Adrenal gland (tissue), 12 donors: ENCODE results near the gene USF1. TPM values are rescaled to one million over a fixed set of nuclear protein-coding genes. Genes with fewer than 3 reads are reported as not detected.

Source experiments
- DNase-seq, 7 donors: peaks; one replicate each; pipeline ENCODE4 v3.0.0-alpha.2; 2019 to 2020
- H3K27ac ChIP-seq, 5 donors: fragments of 200-600 bp; sonication (generic) in 4 of 5; 1 replicate in 3 of 5; 2 replicates in 2 of 5; pipeline versions ENCODE4 v1.5.1 to v1.8.0; 2016 to 2020; ENCODE audit warnings: mild to moderate bottlenecking in 1 of 5
- H3K27me3 ChIP-seq: fragments of 200-600 bp; 2 replicates; pipeline ENCODE4 v1.8.0; 2021
- H3K36me3 ChIP-seq, 2 donors: fragments of 200-600 bp; replicated peaks in 1 of 2; 1 replicate in 1 of 2; 2 replicates in 1 of 2; pipeline versions ENCODE4 v1.5.1 to v1.8.0; 2018 to 2022
- H3K4me1 ChIP-seq, 2 donors: fragments of 200-600 bp; replicated peaks in 1 of 2; 1 replicate in 1 of 2; 2 replicates in 1 of 2; pipeline versions ENCODE4 v1.5.1 to v1.8.0; 2018 to 2021
- H3K4me3 ChIP-seq, 4 donors: fragments of 200-600 bp; sonication (generic) in 3 of 4; one replicate each; pipeline ENCODE4 v1.5.1; 2016 to 2018
- H3K9me3 ChIP-seq, 3 donors: fragments of 200-600 bp; sonication (generic) in 1 of 3; replicated peaks in 1 of 3; 1 replicate in 2 of 3; 2 replicates in 1 of 3; pipeline versions ENCODE4 v1.5.1 to v1.8.0; 2016 to 2021
- POLR2A ChIP-seq, 2 donors: fragments of 450-650 bp; IDR thresholded peaks; one replicate each; pipeline ENCODE4 v1.6.1; 2017; ENCODE audit warnings: antibody characterized with exemption in 2 of 2, mild to moderate bottlenecking in 2 of 2, moderate library complexity in 1 of 2
- WGBS, 4 donors: extraction: QIAGEN DNeasy Blood & Tissue Kit in 2 of 4; methylation state at CpG; one replicate each; pipeline versions ENCODE4 v1.1.5 to v1.1.7; 2013 to 2017; 5-methylcytosine and 5-hydroxymethylcytosine counted together
- intact Hi-C, 2 donors: fragments of 100-400 bp; cut with DNase I; formaldehyde crosslinking; loops; one replicate each; pipeline versions ENCODE4 v1.14.1 to v1.15.0; 2022 to 2023
- polyA plus RNA-seq, 3 donors: library from polyadenylated mRNA; stranded (reverse); fragments of 200-250 nt in 2 of 3; fragments of 350-450 nt in 1 of 3; fragmentation: Illumina TruSeq in 1 of 3; extraction: RNeasy Lipid Tissue Mini Kit (QIAGEN cat#74804) in 1 of 3; gene quantifications; one replicate each; pipeline ENCODE4 v1.2.3, GENCODE V29; 2013 to 2014
- total RNA-seq, 9 donors: library from RNA; depleted of rRNA in 4 of 9; stranded (reverse); fragments of >200 nt in 4 of 9; fragments of 120-200 nt in 1 of 9; fragmentation: NEBNext Ultra II Directional in 1 of 9; extraction: Animal tissue kit (Norgen Biotek cat#: 25700) in 1 of 9; gene quantifications; one replicate each; pipeline versions ENCODE4 v1.1.0 to v1.2.4, GENCODE V29; 2013 to 2023
- TF ChIP-seq, protein P1 (sequence below), 6 experiments: fragments of 450-650 bp in 4 of 6; fragments of 200-600 bp in 2 of 6; sonication (generic) in 1 of 6; IDR thresholded peaks; 1 replicate in 5 of 6; 2 replicates in 1 of 6; pipeline versions ENCODE4 v1.5.1 to v1.8.0; 2016 to 2021; ENCODE audit warnings: antibody characterized with exemption in 6 of 6, mild to moderate bottlenecking in 2 of 6, moderate library complexity in 1 of 6
- donor health status: healthy with polysubstance abuse.
- donor health status: Bipolar disorder and iron deficiency.
- donor health status: DM: yes; HTN: yes; CAD: no.
- donor health status: DM: no; HTN: no; CAD: no.
- donor health status: DM: no; HTN: no; CAD: no.
- donor health status: DM: yes; HTN: yes; CAD: no.

USF1 gene
- total and polyA plus RNA-seq, 12 donors, result 41.3 to 153 (median 63.7) TPM

- peaks cover 8 to 13% of the 10 kb centered on the region in 2 donors for H3K4me1 ChIP-seq
- peak overlapping the region in 1 of 5 donors; percentile 67 for H3K27ac ChIP-seq
- H3K9me3 ChIP-seq, result no peaks in the 10 kb centered on the region
- intact Hi-C loops, result no loop called here
- H3K36me3 ChIP-seq, result peaks cover 0 to 44% of the 10 kb centered on the region in 2 donors
- peak overlapping the region in 3 of 4 donors; percentile 30 to 73 (median 69) for H3K4me3 ChIP-seq
- H3K27me3 ChIP-seq, result no peaks in the 10 kb centered on the region
- no peak for DNase-seq
- WGBS, 4 donors, result 3 to 17% (median 11%) methylated on average over 3 of the region's 3 CpGs
- TF ChIP-seq, protein P1, sequence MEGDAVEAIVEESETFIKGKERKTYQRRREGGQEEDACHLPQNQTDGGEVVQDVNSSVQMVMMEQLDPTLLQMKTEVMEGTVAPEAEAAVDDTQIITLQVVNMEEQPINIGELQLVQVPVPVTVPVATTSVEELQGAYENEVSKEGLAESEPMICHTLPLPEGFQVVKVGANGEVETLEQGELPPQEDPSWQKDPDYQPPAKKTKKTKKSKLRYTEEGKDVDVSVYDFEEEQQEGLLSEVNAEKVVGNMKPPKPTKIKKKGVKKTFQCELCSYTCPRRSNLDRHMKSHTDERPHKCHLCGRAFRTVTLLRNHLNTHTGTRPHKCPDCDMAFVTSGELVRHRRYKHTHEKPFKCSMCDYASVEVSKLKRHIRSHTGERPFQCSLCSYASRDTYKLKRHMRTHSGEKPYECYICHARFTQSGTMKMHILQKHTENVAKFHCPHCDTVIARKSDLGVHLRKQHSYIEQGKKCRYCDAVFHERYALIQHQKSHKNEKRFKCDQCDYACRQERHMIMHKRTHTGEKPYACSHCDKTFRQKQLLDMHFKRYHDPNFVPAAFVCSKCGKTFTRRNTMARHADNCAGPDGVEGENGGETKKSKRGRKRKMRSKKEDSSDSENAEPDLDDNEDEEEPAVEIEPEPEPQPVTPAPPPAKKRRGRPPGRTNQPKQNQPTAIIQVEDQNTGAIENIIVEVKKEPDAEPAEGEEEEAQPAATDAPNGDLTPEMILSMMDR (IDR thresholded peaks at IDR 0.05), result no peak
- TF ChIP-seq POLR2A (IDR thresholded peaks at IDR 0.05), result no peak
Measured at GRCh38 chr1:161039154-161039545, 6.6 kb downstream of the USF1 start.

DNA sequence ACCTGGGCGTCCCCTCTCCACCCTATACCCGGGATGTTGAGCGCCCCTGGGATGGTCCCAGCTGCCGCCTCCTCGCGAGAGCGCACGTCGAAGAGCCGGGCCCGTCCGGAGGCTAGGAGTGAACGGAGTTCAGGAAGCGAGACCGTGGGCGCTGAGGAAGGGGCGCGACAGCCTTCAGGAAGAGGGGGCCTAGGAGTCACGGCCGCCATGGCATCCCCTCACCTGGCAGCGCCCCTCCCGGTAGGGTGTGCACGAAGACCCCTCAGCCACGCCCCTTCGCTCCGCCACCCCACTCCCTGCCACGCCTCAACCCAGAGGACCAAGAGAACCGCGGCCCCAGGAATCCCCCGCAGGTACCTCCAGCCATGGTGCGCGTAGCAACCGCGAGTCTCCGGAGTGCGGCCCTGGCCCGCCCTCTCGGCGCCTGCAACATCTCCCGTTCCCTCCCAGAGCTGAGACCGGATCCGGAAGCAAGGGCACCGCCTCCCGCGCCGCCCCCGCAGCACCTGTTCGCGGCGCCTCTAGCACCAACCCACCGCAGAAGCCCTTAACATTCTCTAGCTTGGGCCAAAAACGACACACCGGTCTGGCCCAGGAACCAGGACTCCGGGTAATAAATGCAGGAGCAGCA lies 7.1 kb downstream of the USF1 start, which contains the start of gene TSTD1:
TSTD1 (minus strand) TSS at position 442 of the 631 bp plus-strand sequence; CDS start at position 367, 75 bp downstream.
- peak within 1 kb of the TSS in 1 of 5 donors; percentile 67 for H3K27ac ChIP-seq
- H3K4me1 ChIP-seq, result peaks cover 4 to 8% of the 10 kb centered on the region in 2 donors
- no peaks in the 10 kb centered on the region for H3K27me3 ChIP-seq
- peak in 1 of 2 donors; percentile 42 for TF ChIP-seq POLR2A (IDR thresholded peaks at IDR 0.05)
- TF ChIP-seq, protein P1 (IDR thresholded peaks at IDR 0.05), result no peak
- intact Hi-C loops, result no loop called here
- 17 to 40% (median 31%) methylated on average over 24 to 54 of the region's 54 CpGs for WGBS, 4 donors
- peak; percentile 58 to 78 (median 68) for DNase-seq
- H3K9me3 ChIP-seq, result no peaks in the 10 kb centered on the region
- peaks cover 0 to 44% of the 10 kb centered on the region in 2 donors for H3K36me3 ChIP-seq
- H3K4me3 ChIP-seq, result peak within 1 kb of the TSS; percentile 21 to 73 (median 50)

- intact Hi-C loops, result no loop called here
- peak overlapping the region; percentile 21 to 73 (median 50) for H3K4me3 ChIP-seq
Measured at GRCh38 chr1:161037661-161038522, 7.9 kb downstream of the USF1 start.

More at GRCh38 chr1:161037661-161038522, 7.9 kb downstream of the USF1 start:
- TF ChIP-seq, protein P1 (IDR thresholded peaks at IDR 0.05), result no peak
- no peak for TF ChIP-seq POLR2A (IDR thresholded peaks at IDR 0.05)
- peaks cover 0 to 37% of the 10 kb centered on the region in 2 donors for H3K36me3 ChIP-seq
- H3K27ac ChIP-seq, result peak overlapping the region in 1 of 5 donors; percentile 67
- peaks cover 9 to 13% of the 10 kb centered on the region in 2 donors for H3K4me1 ChIP-seq
- H3K27me3 ChIP-seq, result no peaks in the 10 kb centered on the region
- WGBS, 4 donors, result 53 to 66% (median 60%) methylated on average over 18 to 21 of the region's 21 CpGs
- H3K9me3 ChIP-seq, result no peaks in the 10 kb centered on the region
- no peak for DNase-seq
